ENCODE measurements around the gene TLK1. TPM values are rescaled to one million over a fixed set of nuclear protein-coding genes. Genes with fewer than 3 reads are reported as not detected.

Gene TLK1
- total RNA-seq, 1 donor from 2014 or later: 86.5 TPM

- TF ChIP-seq, protein P1, sequence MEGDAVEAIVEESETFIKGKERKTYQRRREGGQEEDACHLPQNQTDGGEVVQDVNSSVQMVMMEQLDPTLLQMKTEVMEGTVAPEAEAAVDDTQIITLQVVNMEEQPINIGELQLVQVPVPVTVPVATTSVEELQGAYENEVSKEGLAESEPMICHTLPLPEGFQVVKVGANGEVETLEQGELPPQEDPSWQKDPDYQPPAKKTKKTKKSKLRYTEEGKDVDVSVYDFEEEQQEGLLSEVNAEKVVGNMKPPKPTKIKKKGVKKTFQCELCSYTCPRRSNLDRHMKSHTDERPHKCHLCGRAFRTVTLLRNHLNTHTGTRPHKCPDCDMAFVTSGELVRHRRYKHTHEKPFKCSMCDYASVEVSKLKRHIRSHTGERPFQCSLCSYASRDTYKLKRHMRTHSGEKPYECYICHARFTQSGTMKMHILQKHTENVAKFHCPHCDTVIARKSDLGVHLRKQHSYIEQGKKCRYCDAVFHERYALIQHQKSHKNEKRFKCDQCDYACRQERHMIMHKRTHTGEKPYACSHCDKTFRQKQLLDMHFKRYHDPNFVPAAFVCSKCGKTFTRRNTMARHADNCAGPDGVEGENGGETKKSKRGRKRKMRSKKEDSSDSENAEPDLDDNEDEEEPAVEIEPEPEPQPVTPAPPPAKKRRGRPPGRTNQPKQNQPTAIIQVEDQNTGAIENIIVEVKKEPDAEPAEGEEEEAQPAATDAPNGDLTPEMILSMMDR (IDR thresholded peaks at IDR 0.05): no peak
- Mint-ChIP-seq H3K9me3 (ENCODE audit: unreplicated experiment) (no peaks in the 10 kb centered on the region), H3K27ac (ENCODE audit: unreplicated experiment) (peak overlapping the region; percentile 19), H3K4me3 (ENCODE audit: unreplicated experiment) (no peak overlapping the region), H3K27me3 (ENCODE audit: unreplicated experiment) (no peaks in the 10 kb centered on the region), H3K4me1 (ENCODE audit: unreplicated experiment) (peaks cover 56% of the 10 kb centered on the region), H3K36me3 (ENCODE audit: unreplicated experiment) (peaks cover 5% of the 10 kb centered on the region)
- DNase-seq (ENCODE audit: extremely low spot score, unreplicated experiment): no peak
Observed at GRCh38 chr2:171143670-171144062, 17.0 kb downstream of the TLK1 start.

DNA sequence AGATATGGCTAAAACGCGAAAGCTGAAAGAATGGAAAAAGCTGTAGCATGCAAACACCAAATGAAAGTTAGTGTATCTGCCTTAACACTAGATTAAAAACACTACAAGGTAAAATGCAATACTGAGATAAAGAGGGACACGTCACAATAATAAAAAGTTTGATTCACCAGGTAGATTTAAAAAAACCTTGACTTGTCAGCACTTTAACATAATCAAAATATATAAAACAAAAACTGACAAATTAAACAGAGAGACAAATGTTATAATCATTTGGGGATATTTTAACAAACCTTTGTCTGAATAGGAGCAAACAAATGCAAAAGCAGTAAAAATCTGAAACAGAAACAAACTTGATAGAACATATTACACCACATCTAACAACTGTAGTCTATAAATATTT lies 18.3 kb downstream of the TLK1 start:
- H3K36me3 Mint-ChIP-seq (ENCODE audit: unreplicated experiment): peaks cover 5% of the 10 kb centered on the region
- H3K4me1 Mint-ChIP-seq (ENCODE audit: unreplicated experiment): peaks cover 54% of the 10 kb centered on the region
- no peak overlapping the region for H3K27ac Mint-ChIP-seq (ENCODE audit: unreplicated experiment)
- DNase-seq (ENCODE audit: extremely low spot score, unreplicated experiment): no peak
- no peak overlapping the region for H3K4me3 Mint-ChIP-seq (ENCODE audit: unreplicated experiment)
- TF ChIP-seq, protein P1 (IDR thresholded peaks at IDR 0.05): no peak
- H3K9me3 Mint-ChIP-seq (ENCODE audit: unreplicated experiment): no peaks in the 10 kb centered on the region
- no peaks in the 10 kb centered on the region for H3K27me3 Mint-ChIP-seq (ENCODE audit: unreplicated experiment)

- H3K36me3 Mint-ChIP-seq (ENCODE audit: unreplicated experiment): peaks cover 5% of the 10 kb centered on the region
- TF ChIP-seq, protein P1 (IDR thresholded peaks at IDR 0.05): no peak
- H3K27ac Mint-ChIP-seq (ENCODE audit: unreplicated experiment): no peak overlapping the region
- DNase-seq (ENCODE audit: extremely low spot score, unreplicated experiment): no peak
- H3K27me3 Mint-ChIP-seq (ENCODE audit: unreplicated experiment): no peaks in the 10 kb centered on the region
- no peak overlapping the region for H3K4me3 Mint-ChIP-seq (ENCODE audit: unreplicated experiment)
- peaks cover 54% of the 10 kb centered on the region for H3K4me1 Mint-ChIP-seq (ENCODE audit: unreplicated experiment)
- no peaks in the 10 kb centered on the region for H3K9me3 Mint-ChIP-seq (ENCODE audit: unreplicated experiment)
Observed at GRCh38 chr2:171141320-171141719, 19.4 kb downstream of the TLK1 start.

- Mint-ChIP-seq H3K27ac (ENCODE audit: unreplicated experiment) (no peak overlapping the region), H3K4me3 (ENCODE audit: unreplicated experiment) (no peak overlapping the region), H3K36me3 (ENCODE audit: unreplicated experiment) (peaks cover 5% of the 10 kb centered on the region), H3K27me3 (ENCODE audit: unreplicated experiment) (no peaks in the 10 kb centered on the region), H3K4me1 (ENCODE audit: unreplicated experiment) (peaks cover 59% of the 10 kb centered on the region), H3K9me3 (ENCODE audit: unreplicated experiment) (no peaks in the 10 kb centered on the region)
- TF ChIP-seq, protein P1 (IDR thresholded peaks at IDR 0.05): no peak
- DNase-seq (ENCODE audit: extremely low spot score, unreplicated experiment): no peak
Observed at GRCh38 chr2:171139860-171140259, 20.8 kb downstream of the TLK1 start.

- no peaks in the 10 kb centered on the region for H3K27me3 Mint-ChIP-seq (ENCODE audit: unreplicated experiment)
- no peaks in the 10 kb centered on the region for H3K9me3 Mint-ChIP-seq (ENCODE audit: unreplicated experiment)
- TF ChIP-seq, protein P1 (IDR thresholded peaks at IDR 0.05): no peak
- H3K27ac Mint-ChIP-seq (ENCODE audit: unreplicated experiment): peak overlapping the region; percentile 82
- no peak for DNase-seq (ENCODE audit: extremely low spot score, unreplicated experiment)
- peaks cover 5% of the 10 kb centered on the region for H3K36me3 Mint-ChIP-seq (ENCODE audit: unreplicated experiment)
- H3K4me3 Mint-ChIP-seq (ENCODE audit: unreplicated experiment): no peak overlapping the region
- H3K4me1 Mint-ChIP-seq (ENCODE audit: unreplicated experiment): peaks cover 65% of the 10 kb centered on the region
Observed at GRCh38 chr2:171136024-171136423, 24.7 kb downstream of the TLK1 start.
